K562 (cell line): Measurements from ENCODE around the gene WDHD1. TPM values are rescaled to one million over a fixed set of nuclear protein-coding genes. Genes with fewer than 3 reads are reported as not detected.

ENCODE experiments used
- ARID1B ChIP-seq: fragments of 450-650 bp; IDR thresholded peaks from 2 replicates; pipeline ENCODE4 v1.6.1; 2016; ENCODE audit warnings: antibody characterized with exemption, mild to moderate bottlenecking, inconsistent platforms
- ATF1 ChIP-seq, 2 experiments: fragments of 450-650 bp in 1 of 2; IDR thresholded peaks; 2 replicates each; pipeline ENCODE4 v1.6.1; 2016; ENCODE audit warnings: missing compliant biosample characterization in 1 of 2, missing genetic modification characterization in 1 of 2
- GABPB1 ChIP-seq: sonication (generic); formaldehyde crosslinking; IDR thresholded peaks from 2 replicates; pipeline ENCODE4 v1.8.0; 2022; ENCODE audit warnings: mild to moderate bottlenecking, missing genetic modification reagents
- HLTF ChIP-seq: fragments of 450-650 bp; IDR thresholded peaks from 2 replicates; pipeline ENCODE4 v1.6.1; 2016
- NFRKB ChIP-seq: fragments of 450-650 bp; IDR thresholded peaks from 2 replicates; pipeline ENCODE4 v1.6.1; 2016; ENCODE audit warnings: low read depth
- NR2F6 ChIP-seq: fragments of 450-650 bp; formaldehyde crosslinking; IDR thresholded peaks from 2 replicates; pipeline ENCODE4 v1.4.0; 2020; ENCODE audit warnings: mild to moderate bottlenecking
- PBX2 ChIP-seq, 2 experiments: IDR thresholded peaks in 1 of 2; conservative IDR thresholded peaks in 1 of 2; 2 replicates each; pipeline ENCODE4 v1.6.1; 2016; ENCODE audit warnings: low read depth in 2 of 2, mild to moderate bottlenecking in 1 of 2, missing compliant biosample characterization in 1 of 2, missing genetic modification characterization in 1 of 2, moderate library complexity in 1 of 2
- RBM15 ChIP-seq: fragments of 200-400 bp; formaldehyde crosslinking; IDR thresholded peaks from 2 replicates; pipeline ENCODE4 v1.6.1; 2018; ENCODE audit warnings: mild to moderate bottlenecking, low read length, moderate library complexity; ENCODE audit not compliant: insufficient read depth
- TSC22D4 ChIP-seq: fragments of 450-650 bp; IDR thresholded peaks from 2 replicates; pipeline ENCODE4 v1.6.1; 2016; ENCODE audit warnings: missing genetic modification characterization, missing biosample characterization, control low read depth
- ZEB2 ChIP-seq: fragments of 450-650 bp; IDR thresholded peaks from 2 replicates; pipeline ENCODE4 v1.6.1; 2016
- ZNF277 ChIP-seq: fragments of 250-450 bp; sonication (Bioruptor Pico); IDR thresholded peaks from 2 replicates; pipeline ENCODE4 v1.8.0; 2022; ENCODE audit warnings: inconsistent platforms, mild to moderate bottlenecking, moderate library complexity, borderline replicate concordance
- ZNF408 ChIP-seq: fragments of 250-450 bp; sonication (Bioruptor Pico); IDR thresholded peaks from 2 replicates; pipeline ENCODE4 v1.4.0; 2020; ENCODE audit warnings: low read depth, mild to moderate bottlenecking, moderate library complexity
- ZNF79 ChIP-seq: fragments of 250-450 bp; sonication (Bioruptor Pico); IDR thresholded peaks from 2 replicates; pipeline ENCODE4 v1.4.0; 2020; ENCODE audit warnings: low read depth, mild to moderate bottlenecking, moderate library complexity
- polyA plus RNA-seq, 8 experiments: library from polyadenylated mRNA; depleted of rRNA in 4 of 8; stranded (reverse) in 5 of 8; unstranded in 3 of 8; fragments of >200 nt; fragmentation: Nextera tagmentation in 2 of 8; fragmentation: Illumina TruSeq in 1 of 8; extraction: Ambion mirVana in 2 of 8; extraction: Trizol in 1 of 8; gene quantifications; 2 replicates each; pipeline versions ENCODE4 v1.2.1 to v1.2.3, GENCODE V29; 2011 to 2014; ENCODE audit warnings: inconsistent platforms in 1 of 8, missing spikeins in 1 of 8
- total RNA-seq, 7 experiments: library from RNA; depleted of rRNA in 6 of 7; stranded (reverse); fragments of >200 nt in 6 of 7; fragmentation: Illumina TruSeq in 2 of 7; extraction: Trizol in 2 of 7; gene quantifications; 2 replicates each; pipeline versions ENCODE4 v1.2.1 to v1.2.3, GENCODE V29; 2011 to 2021; ENCODE audit warnings: low replicate concordance in 1 of 7
- TF ChIP-seq, protein P1 (sequence below): fragments of 450-650 bp; IDR thresholded peaks from 2 replicates; pipeline ENCODE4 v1.6.1; 2016; ENCODE audit warnings: low read depth, mild to moderate bottlenecking, moderate library complexity
- TF ChIP-seq, protein P2 (sequence below): fragments of 450-650 bp; IDR thresholded peaks from 2 replicates; pipeline ENCODE4 v1.6.1; 2018; ENCODE audit not compliant: partially characterized antibody
- TF ChIP-seq, protein P3 (sequence below), 2 experiments: fragments of 450-650 bp; conservative IDR thresholded peaks; 2 replicates each; pipeline ENCODE4 v1.6.1; 2017; ENCODE audit warnings: mild to moderate bottlenecking in 2 of 2, moderate library complexity in 2 of 2

Gene WDHD1
- total and polyA plus RNA-seq, 9 of the 15 experiments (the other 6 are each of a cell fraction or from before 2014, with no cell fraction given): 11.7 to 39.1 (median 30.0) TPM

- TF ChIP-seq, protein P1, sequence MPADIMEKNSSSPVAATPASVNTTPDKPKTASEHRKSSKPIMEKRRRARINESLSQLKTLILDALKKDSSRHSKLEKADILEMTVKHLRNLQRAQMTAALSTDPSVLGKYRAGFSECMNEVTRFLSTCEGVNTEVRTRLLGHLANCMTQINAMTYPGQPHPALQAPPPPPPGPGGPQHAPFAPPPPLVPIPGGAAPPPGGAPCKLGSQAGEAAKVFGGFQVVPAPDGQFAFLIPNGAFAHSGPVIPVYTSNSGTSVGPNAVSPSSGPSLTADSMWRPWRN: no peak
- TF ChIP-seq ZEB2 (no peak), GABPB1 (peak; percentile 67; the same call in 1 of the 2 replicates), ZNF277 (CRISPR knock-in tag) (no peak), HLTF (no peak), ZNF408 (CRISPR knock-in tag) (no peak), ARID1B (0 out of 2 replicates have a peak, but pooled peaks have one; percentile 15), NFRKB (peak; percentile 59; the same call in 1 of the 2 replicates), PBX2 (CRISPR knock-in tag; IDR thresholded peaks at IDR 0.05; ENCODE audit: low read depth) (no peak), PBX2 (tag; conservative IDR thresholded peaks at IDR 0.05; ENCODE audit: low read depth) (no peak), ATF1 (CRISPR knock-in tag; IDR thresholded peaks at IDR 0.05) (peak; percentile 85), ATF1 (tag; IDR thresholded peaks at IDR 0.05) (peak; percentile 97), NR2F6 (no peak), ZNF79 (no peak), RBM15 (no peak), TSC22D4 (tag) (no peak)
- TF ChIP-seq, protein P2, sequence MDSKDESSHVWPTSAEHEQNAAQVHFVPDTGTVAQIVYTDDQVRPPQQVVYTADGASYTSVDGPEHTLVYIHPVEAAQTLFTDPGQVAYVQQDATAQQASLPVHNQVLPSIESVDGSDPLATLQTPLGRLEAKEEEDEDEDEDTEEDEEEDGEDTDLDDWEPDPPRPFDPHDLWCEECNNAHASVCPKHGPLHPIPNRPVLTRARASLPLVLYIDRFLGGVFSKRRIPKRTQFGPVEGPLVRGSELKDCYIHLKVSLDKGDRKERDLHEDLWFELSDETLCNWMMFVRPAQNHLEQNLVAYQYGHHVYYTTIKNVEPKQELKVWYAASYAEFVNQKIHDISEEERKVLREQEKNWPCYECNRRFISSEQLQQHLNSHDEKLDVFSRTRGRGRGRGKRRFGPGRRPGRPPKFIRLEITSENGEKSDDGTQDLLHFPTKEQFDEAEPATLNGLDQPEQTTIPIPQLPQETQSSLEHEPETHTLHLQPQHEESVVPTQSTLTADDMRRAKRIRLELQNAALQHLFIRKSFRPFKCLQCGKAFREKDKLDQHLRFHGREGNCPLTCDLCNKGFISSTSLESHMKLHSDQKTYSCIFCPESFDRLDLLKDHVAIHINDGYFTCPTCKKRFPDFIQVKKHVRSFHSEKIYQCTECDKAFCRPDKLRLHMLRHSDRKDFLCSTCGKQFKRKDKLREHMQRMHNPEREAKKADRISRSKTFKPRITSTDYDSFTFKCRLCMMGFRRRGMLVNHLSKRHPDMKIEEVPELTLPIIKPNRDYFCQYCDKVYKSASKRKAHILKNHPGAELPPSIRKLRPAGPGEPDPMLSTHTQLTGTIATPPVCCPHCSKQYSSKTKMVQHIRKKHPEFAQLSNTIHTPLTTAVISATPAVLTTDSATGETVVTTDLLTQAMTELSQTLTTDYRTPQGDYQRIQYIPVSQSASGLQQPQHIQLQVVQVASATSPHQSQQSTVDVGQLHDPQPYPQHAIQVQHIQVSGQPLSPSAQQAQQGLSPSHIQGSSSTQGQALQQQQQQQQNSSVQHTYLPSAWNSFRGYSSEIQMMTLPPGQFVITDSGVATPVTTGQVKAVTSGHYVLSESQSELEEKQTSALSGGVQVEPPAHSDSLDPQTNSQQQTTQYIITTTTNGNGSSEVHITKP: peak; percentile 54
- TF ChIP-seq, protein P3, sequence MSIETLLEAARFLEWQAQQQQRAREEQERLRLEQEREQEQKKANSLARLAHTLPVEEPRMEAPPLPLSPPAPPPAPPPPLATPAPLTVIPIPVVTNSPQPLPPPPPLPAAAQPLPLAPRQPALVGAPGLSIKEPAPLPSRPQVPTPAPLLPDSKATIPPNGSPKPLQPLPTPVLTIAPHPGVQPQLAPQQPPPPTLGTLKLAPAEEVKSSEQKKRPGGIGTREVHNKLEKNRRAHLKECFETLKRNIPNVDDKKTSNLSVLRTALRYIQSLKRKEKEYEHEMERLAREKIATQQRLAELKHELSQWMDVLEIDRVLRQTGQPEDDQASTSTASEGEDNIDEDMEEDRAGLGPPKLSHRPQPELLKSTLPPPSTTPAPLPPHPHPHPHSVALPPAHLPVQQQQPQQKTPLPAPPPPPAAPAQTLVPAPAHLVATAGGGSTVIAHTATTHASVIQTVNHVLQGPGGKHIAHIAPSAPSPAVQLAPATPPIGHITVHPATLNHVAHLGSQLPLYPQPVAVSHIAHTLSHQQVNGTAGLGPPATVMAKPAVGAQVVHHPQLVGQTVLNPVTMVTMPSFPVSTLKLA (conservative IDR thresholded peaks at IDR 0.05): peak; percentile 95 to 97
These were observed at the start of gene WDHD1, which contains the start of gene SOCS4 (continued) for GRCh38 chr14:55026793-55027561.
